NCI-H187 (cell line): Measurements from ENCODE around the gene MAPKBP1.

Experiments used
- DNase-seq, 2 experiments: peaks; one replicate each; lab custom pipeline; 2025; lab: John Stamatoyannopoulos, UW

The MAPKBP1 gene

GRCh38 chr15:41809526-41810220 is 35.4 kb downstream of the MAPKBP1 start:
- no peak for DNase-seq

- DNase-seq: no peak
Observed at GRCh38 chr15:41810651-41811431, 36.6 kb downstream of the MAPKBP1 start.

GRCh38 chr15:41811432-41812195 is 37.3 kb downstream of the MAPKBP1 start:
- peak; percentile 14 to 38 for DNase-seq

- no peak for DNase-seq
Observed at GRCh38 chr15:41812820-41813375, 38.6 kb downstream of the MAPKBP1 start.

GRCh38 chr15:41813426-41813825 is 39.1 kb downstream of the MAPKBP1 start:
- no peak for DNase-seq

- no peak for DNase-seq
Observed at GRCh38 chr15:41814534-41814933, 40.2 kb downstream of the MAPKBP1 start.

GRCh38 chr15:41816788-41817187 is 42.5 kb downstream of the MAPKBP1 start:
- no peak for DNase-seq

GRCh38 chr15:41817327-41817726 is 43.0 kb downstream of the MAPKBP1 start:
- DNase-seq: no peak

- no peak for DNase-seq
Observed at GRCh38 chr15:41817781-41818180, 43.5 kb downstream of the MAPKBP1 start.

- DNase-seq: no peak
Observed at GRCh38 chr15:41819455-41820050, 45.3 kb downstream of the MAPKBP1 start.

GRCh38 chr15:41820791-41821423 is 46.6 kb downstream of the MAPKBP1 start:
- DNase-seq: no peak

- no peak for DNase-seq
Observed at GRCh38 chr15:41821831-41822230, 47.5 kb downstream of the MAPKBP1 start.

- DNase-seq: no peak
Observed at GRCh38 chr15:41822471-41822870, 48.2 kb downstream of the MAPKBP1 start.

- no peak for DNase-seq
Observed at GRCh38 chr15:41822957-41823356, 48.7 kb downstream of the MAPKBP1 start.

GRCh38 chr15:41823502-41823901 is 49.2 kb downstream of the MAPKBP1 start:
- DNase-seq: no peak

GRCh38 chr15:41824062-41824745 is 49.9 kb downstream of the MAPKBP1 start:
- DNase-seq: no peak

- no peak for DNase-seq
Observed at GRCh38 chr15:41825145-41825544, 50.9 kb downstream of the MAPKBP1 start.

- DNase-seq: no peak
Observed at GRCh38 chr15:41825572-41826535, 51.6 kb downstream of the MAPKBP1 start.

GRCh38 chr15:41827290-41827879 is 53.1 kb downstream of the MAPKBP1 start:
- no peak for DNase-seq
